GM10248 (cell line): Measurements from ENCODE around the gene PTPRQ.

Source experiments
- CTCF ChIA-PET: fragments of 300-600 bp; sonication (Branson Sonifier 250); formaldehyde crosslinking; extraction: SDS; loops from one replicate; lab custom pipeline; 2021; ENCODE audit warnings: antibody characterized with exemption; lab: Yijun Ruan, JAX
- POLR2A ChIA-PET: fragments of 350-650 bp; sonication (Branson Sonifier 250); formaldehyde crosslinking; extraction: SDS; loops from one replicate; lab custom pipeline; 2020; ENCODE audit warnings: antibody characterized with exemption; lab: Yijun Ruan, JAX
- DNase-seq: peaks from one replicate; pipeline ENCODE4 v3.0.0; 2012; ENCODE audit errors: extremely low spot score
- CTCF ChIP-seq: IDR thresholded peaks from 2 replicates; pipeline ENCODE4 v1.5.1; 2012; ENCODE audit warnings: mild to moderate bottlenecking, low read depth; ENCODE audit errors: extremely low read depth, missing control alignments, control extremely low read depth

PTPRQ gene

GRCh38 chr12:80627782-80628181 is 183.7 kb downstream of the PTPRQ start:
- CTCF ChIA-PET, result no interaction called here
- no peak for DNase-seq
- no peak for TF ChIP-seq CTCF
- POLR2A ChIA-PET, result no interaction called here

GRCh38 chr12:80632835-80633234 is 188.8 kb downstream of the PTPRQ start:
- POLR2A ChIA-PET, result no interaction called here
- peak; percentile 13 for TF ChIP-seq CTCF
- no peak for DNase-seq
- CTCF ChIA-PET, result interaction anchor here (0.8 to 1.8 kb wide), 7 partner anchors 13 to 129 kb away, joined by 3 to 5 read pairs (median 3); no protein-coding TSS in a partner anchor

- ChIA-PET CTCF (interaction anchor here (1.3 kb wide), 1 partner anchor 14 kb away, joined by 3 read pairs; no protein-coding TSS in a partner anchor), POLR2A (no interaction called here)
- DNase-seq, result no peak
- no peak for TF ChIP-seq CTCF
Observed at GRCh38 chr12:80634903-80635302, 190.9 kb downstream of the PTPRQ start.

GRCh38 chr12:80636832-80637231 is 192.8 kb downstream of the PTPRQ start:
- TF ChIP-seq CTCF, result no peak
- no peak for DNase-seq
- POLR2A ChIA-PET, result no interaction called here
- CTCF ChIA-PET, result interaction anchor here (3.5 kb wide), 1 partner anchor 18 kb away, joined by 11 read pairs; no protein-coding TSS in a partner anchor

- no peak for DNase-seq
- no peak for TF ChIP-seq CTCF
- ChIA-PET CTCF (no interaction called here), POLR2A (no interaction called here)
Observed at GRCh38 chr12:80641936-80642335, 197.9 kb downstream of the PTPRQ start.

- DNase-seq, result no peak
- CTCF ChIA-PET, result no interaction called here
- TF ChIP-seq CTCF, result no peak
- POLR2A ChIA-PET, result no interaction called here
Observed at GRCh38 chr12:80643961-80644360, 199.9 kb downstream of the PTPRQ start.

- ChIA-PET CTCF (interaction anchor here (0.7 to 1.7 kb wide), 4 partner anchors 8 to 40 kb away, joined by 3 to 5 read pairs (median 3); no protein-coding TSS in a partner anchor), POLR2A (no interaction called here)
- no peak for DNase-seq
- TF ChIP-seq CTCF, result no peak
Observed at GRCh38 chr12:80648881-80649280, 204.8 kb downstream of the PTPRQ start.
